ENCODE data around the gene SAMD9. TPM values are rescaled to one million over a fixed set of nuclear protein-coding genes. Genes with fewer than 3 reads are reported as not detected.

Gene SAMD9
- total RNA-seq, 1 experiment from 2014 or later: not detected

DNA sequence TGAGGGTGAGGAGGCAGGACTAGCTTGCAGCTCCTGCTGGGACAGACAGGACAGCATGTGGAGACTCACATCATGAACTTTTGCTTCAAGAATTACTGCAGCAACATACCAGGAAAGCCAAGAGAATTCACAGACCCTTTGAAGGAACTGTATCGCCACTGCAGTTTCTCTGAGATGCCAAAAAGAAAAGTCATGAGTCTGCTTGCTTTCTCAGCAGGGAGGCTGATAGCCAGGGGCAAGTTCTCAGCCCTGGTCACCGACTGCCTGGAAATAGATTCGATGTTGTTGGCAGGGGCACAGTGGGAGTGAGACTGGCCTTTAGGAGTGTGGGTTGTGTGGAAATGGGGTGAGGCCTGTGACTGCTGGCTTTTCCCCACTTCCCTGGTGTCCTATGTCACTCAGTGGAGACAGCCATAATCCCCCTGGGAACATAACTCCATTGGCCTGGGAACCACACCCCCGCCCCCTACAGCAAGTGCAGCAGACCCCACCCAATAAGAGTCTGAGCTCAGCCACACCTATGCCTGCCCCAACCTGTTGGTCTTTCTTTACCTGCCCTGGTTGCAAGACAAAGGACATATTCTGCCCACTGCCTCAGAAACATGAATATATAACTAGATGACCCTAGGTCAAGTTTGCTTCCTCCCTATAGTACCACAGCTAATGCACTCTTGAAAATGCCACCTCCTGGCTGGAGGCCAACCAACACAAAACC, 1.6 kb upstream of the SAMD9 start:
- H3K18ac ChIP-seq (ENCODE audit: insufficient read length, low read depth, low read length): no peak overlapping the region
- H4K5ac ChIP-seq (ENCODE audit: insufficient read length, low read depth, low read length): no peak overlapping the region
- H4K8ac ChIP-seq (replicated peaks; ENCODE audit: insufficient read length, low read depth, low read length): no peak overlapping the region
- no peak overlapping the region for H3K4me2 ChIP-seq (ENCODE audit: insufficient read depth, insufficient read length, low read length)
- Mint-ChIP-seq H3K27ac (no peak overlapping the region), H3K4me3 (no peak overlapping the region), H3K9me3 (peaks cover 6 to 15% of the 10 kb centered on the region in 2 experiments; a peak in 4 of 5 replicates), H3K4me1 (no peaks in the 10 kb centered on the region; a peak in 1 of 4 replicates), H3K36me3 (ENCODE audit: insufficient read depth in 1 of 3, low read depth in 3 of 3) (no peaks in the 10 kb centered on the region), H3K27me3 (ENCODE audit: low read depth) (peaks cover 4% of the 10 kb centered on the region)
- H3T11ph ChIP-seq (ENCODE audit: low read length): no peak overlapping the region
- no peak overlapping the region for H2BK5ac ChIP-seq (ENCODE audit: insufficient read length, low read length)
- H3K9ac ChIP-seq (ENCODE audit: extremely low read depth, insufficient read length, low read length): no peak overlapping the region
- no CpG with 5 or more reads among the region's 4 CpGs for WGBS (ENCODE audit: extremely low coverage, insufficient read length, low lambda C conversion rate)
- no peak for TF ChIP-seq CTCF (conservative IDR thresholded peaks at IDR 0.05)
- H2BK120ac ChIP-seq (ENCODE audit: low read depth, low read length, poor library complexity, severe bottlenecking): no peak overlapping the region
- no peak overlapping the region for H2BK15ac ChIP-seq (ENCODE audit: low read depth, low read length)
- H3K23ac ChIP-seq (ENCODE audit: insufficient read length, low read depth, low read length): no peak overlapping the region
- no peaks in the 10 kb centered on the region for H3K4me1 ChIP-seq (ENCODE audit: insufficient read depth, low read length)
- H2AFZ ChIP-seq (ENCODE audit: low read length): no peak overlapping the region
- no peaks in the 10 kb centered on the region for H3K23me2 ChIP-seq (ENCODE audit: insufficient read length, low read depth, low read length, poor library complexity, severe bottlenecking)
- H3K27me3 ChIP-seq (ENCODE audit: insufficient read depth, low read length): no peaks in the 10 kb centered on the region
- H3K9me3 ChIP-seq (ENCODE audit: control insufficient read depth, low read depth, low read length): no peaks in the 10 kb centered on the region
- H3K27ac ChIP-seq (ENCODE audit: insufficient read length, low read depth, low read length): no peak overlapping the region
- no peak overlapping the region for H3K56ac ChIP-seq (ENCODE audit: insufficient read length, low read depth, low read length)
- H3K79me2 ChIP-seq (ENCODE audit: insufficient read depth, low read length): no peaks in the 10 kb centered on the region
- H2AK5ac ChIP-seq (ENCODE audit: insufficient read length, low read length): no peak overlapping the region
- no peak overlapping the region for H4K91ac ChIP-seq (ENCODE audit: insufficient read length, low read depth, low read length)
- H2BK12ac ChIP-seq (ENCODE audit: insufficient read length, low read depth, low read length): no peak overlapping the region
- no peaks in the 10 kb centered on the region for H3K79me1 ChIP-seq (ENCODE audit: insufficient read depth, low read depth, low read length, poor library complexity, severe bottlenecking)
- DNase-seq: no peak
- no peaks in the 10 kb centered on the region for H4K20me1 ChIP-seq (ENCODE audit: control insufficient read depth, insufficient read depth, insufficient read length)
- no peak overlapping the region for H2BK20ac ChIP-seq (ENCODE audit: low read depth, low read length, poor library complexity, severe bottlenecking)
- no peak overlapping the region for H3K4ac ChIP-seq (ENCODE audit: low read depth, low read length)
- H3K14ac ChIP-seq (ENCODE audit: insufficient read depth, low read length): no peak overlapping the region

All from H9 (cell line).